BJ (cell line): ENCODE results near the gene BMF. TPM values are rescaled to one million over a fixed set of nuclear protein-coding genes. Genes with fewer than 3 reads are reported as not detected.
"Not testable (repeated sequence)": the region's sequence is repeated elsewhere in the genome, so short reads cannot be mapped to it uniquely, and the experiment has no call there.

ENCODE experiments used
- CTCF ChIA-PET: fragments of 350-600 bp; formaldehyde crosslinking; extraction: SDS; loops from one replicate; lab custom pipeline; 2021; ENCODE audit warnings: antibody characterized with exemption, inconsistent platforms; lab: Yijun Ruan, JAX
- POLR2A ChIA-PET: fragments of 300-600 bp; sonication (Branson Sonifier 250); formaldehyde crosslinking; extraction: SDS; loops from one replicate; lab custom pipeline; 2021; ENCODE audit warnings: antibody characterized with exemption; lab: Charles Lee
- DNase-seq: peaks from one replicate; pipeline ENCODE4 v3.0.0-alpha.2; 2011; ENCODE audit warnings: low read depth
- H3K27me3 ChIP-seq: 2 replicates; pipeline ENCODE4 v1.6.0; 2011; ENCODE audit warnings: low read length; ENCODE audit not compliant: control insufficient read depth, insufficient read depth
- H3K36me3 ChIP-seq: 2 replicates; pipeline ENCODE4 v1.5.1; 2011; ENCODE audit warnings: low read length; ENCODE audit not compliant: control insufficient read depth, insufficient read depth
- H3K4me3 ChIP-seq: 2 replicates; pipeline ENCODE4 v1.5.1; 2011; ENCODE audit warnings: low read depth, mild to moderate bottlenecking, control low read depth, low read length
- polyA plus RNA-seq: library from polyadenylated mRNA; depleted of rRNA; stranded (reverse); fragments of >200 nt; gene quantifications from 2 replicates; pipeline ENCODE4 v1.2.3, GENCODE V29; 2011
- TF ChIP-seq, protein P1 (sequence below): IDR thresholded peaks from 2 replicates; pipeline ENCODE4 v1.5.1; 2011; ENCODE audit warnings: low read depth, mild to moderate bottlenecking, control low read depth, inconsistent platforms, low read length, moderate library complexity; ENCODE audit not compliant: insufficient read depth

BMF gene
- polyA plus RNA-seq, 1 experiment: 8.3 TPM

- Histone ChIP-seq H3K36me3 (no peaks in the 10 kb centered on the region), H3K27me3 (peaks cover 10% of the 10 kb centered on the region), H3K4me3 (no peak overlapping the region)
- ChIA-PET CTCF (interaction anchor here (1.8 kb wide), 1 partner anchor 32 kb away, joined by 4 read pairs; no protein-coding TSS in a partner anchor), POLR2A (no interaction called here)
- TF ChIP-seq, protein P1, sequence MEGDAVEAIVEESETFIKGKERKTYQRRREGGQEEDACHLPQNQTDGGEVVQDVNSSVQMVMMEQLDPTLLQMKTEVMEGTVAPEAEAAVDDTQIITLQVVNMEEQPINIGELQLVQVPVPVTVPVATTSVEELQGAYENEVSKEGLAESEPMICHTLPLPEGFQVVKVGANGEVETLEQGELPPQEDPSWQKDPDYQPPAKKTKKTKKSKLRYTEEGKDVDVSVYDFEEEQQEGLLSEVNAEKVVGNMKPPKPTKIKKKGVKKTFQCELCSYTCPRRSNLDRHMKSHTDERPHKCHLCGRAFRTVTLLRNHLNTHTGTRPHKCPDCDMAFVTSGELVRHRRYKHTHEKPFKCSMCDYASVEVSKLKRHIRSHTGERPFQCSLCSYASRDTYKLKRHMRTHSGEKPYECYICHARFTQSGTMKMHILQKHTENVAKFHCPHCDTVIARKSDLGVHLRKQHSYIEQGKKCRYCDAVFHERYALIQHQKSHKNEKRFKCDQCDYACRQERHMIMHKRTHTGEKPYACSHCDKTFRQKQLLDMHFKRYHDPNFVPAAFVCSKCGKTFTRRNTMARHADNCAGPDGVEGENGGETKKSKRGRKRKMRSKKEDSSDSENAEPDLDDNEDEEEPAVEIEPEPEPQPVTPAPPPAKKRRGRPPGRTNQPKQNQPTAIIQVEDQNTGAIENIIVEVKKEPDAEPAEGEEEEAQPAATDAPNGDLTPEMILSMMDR: no peak
- no peak for DNase-seq
Measured at GRCh38 chr15:40137303-40138200, 28.9 kb upstream of the BMF start.

GRCh38 chr15:40136470-40137302 lies 28.0 kb upstream of the BMF start:
- Histone ChIP-seq H3K27me3 (peaks cover 4% of the 10 kb centered on the region; the same call in 1 of the 2 replicates), H3K4me3 (no peak overlapping the region), H3K36me3 (no peaks in the 10 kb centered on the region)
- TF ChIP-seq, protein P1: no peak
- ChIA-PET CTCF (interaction anchor here (1.8 kb wide), 1 partner anchor 31 kb away, joined by 4 read pairs; no protein-coding TSS in a partner anchor), POLR2A (no interaction called here)
- no peak for DNase-seq

GRCh38 chr15:40135846-40136450 lies 27.3 kb upstream of the BMF start:
- DNase-seq, H3K27me3 ChIP-seq, H3K36me3 ChIP-seq, H3K4me3 ChIP-seq, POLR2A ChIA-PET, CTCF ChIA-PET: not testable (repeated sequence)

- H3K27me3 ChIP-seq: peaks cover 1% of the 10 kb centered on the region; the same call in 1 of the 2 replicates
- TF ChIP-seq, protein P1: no peak
- no peak overlapping the region for H3K4me3 ChIP-seq
- ChIA-PET CTCF (no interaction called here), POLR2A (no interaction called here)
- H3K36me3 ChIP-seq: no peaks in the 10 kb centered on the region
- DNase-seq: no peak
Measured at GRCh38 chr15:40134885-40135284, 26.2 kb upstream of the BMF start.

- H3K27me3 ChIP-seq: peaks cover 1% of the 10 kb centered on the region; the same call in 1 of the 2 replicates
- no peak for DNase-seq
- H3K4me3 ChIP-seq: no peak overlapping the region
- ChIA-PET CTCF (no interaction called here), POLR2A (no interaction called here)
- H3K36me3 ChIP-seq: no peaks in the 10 kb centered on the region
- TF ChIP-seq, protein P1: no peak
Measured at GRCh38 chr15:40133544-40133943, 24.9 kb upstream of the BMF start.
